IPS-NIHi7 (cell line): ENCODE measurements around the gene SPECC1L.

Experiments used
- DNase-seq: peaks from one replicate; pipeline ENCODE4 v3.0.0; 2012; ENCODE audit warnings: mixed read lengths; ENCODE audit errors: extremely low spot score

SPECC1L gene

DNA sequence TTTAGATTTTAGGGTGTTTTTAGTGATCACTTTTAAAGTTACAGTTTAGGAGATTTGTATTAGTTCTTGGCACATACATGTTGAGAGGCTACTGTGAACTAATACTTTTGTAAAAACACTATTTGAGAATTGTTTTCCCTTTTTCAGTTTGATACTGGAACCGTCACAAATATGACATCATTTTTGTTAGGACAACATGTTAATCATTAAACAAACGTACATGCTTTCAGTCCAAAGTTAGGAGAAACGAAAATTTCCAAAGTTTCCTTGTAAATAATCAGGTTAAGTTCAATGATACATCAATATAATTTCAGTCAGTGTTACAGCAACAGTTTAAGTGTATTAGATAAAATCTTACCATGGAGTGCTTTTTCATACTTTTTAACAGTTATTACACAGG, 53.1 kb downstream of the SPECC1L start:
- no peak for DNase-seq

DNA sequence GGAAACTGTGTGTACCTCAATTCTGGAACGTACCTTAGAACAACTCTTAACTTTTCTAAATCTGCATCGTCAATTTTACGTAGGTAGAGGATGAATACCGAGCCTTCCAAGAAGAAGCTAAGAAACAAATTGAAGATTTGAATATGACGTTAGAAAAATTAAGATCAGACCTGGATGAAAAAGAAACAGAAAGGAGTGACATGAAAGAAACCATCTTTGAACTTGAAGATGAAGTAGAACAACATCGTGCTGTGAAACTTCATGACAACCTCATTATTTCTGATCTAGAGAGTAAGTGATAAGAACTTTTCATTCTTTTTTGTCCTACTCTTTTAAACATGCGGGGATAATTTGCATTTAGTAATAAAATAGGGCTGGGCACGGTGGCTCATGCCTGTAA, 53.5 kb downstream of the SPECC1L start:
- no peak for DNase-seq

DNA sequence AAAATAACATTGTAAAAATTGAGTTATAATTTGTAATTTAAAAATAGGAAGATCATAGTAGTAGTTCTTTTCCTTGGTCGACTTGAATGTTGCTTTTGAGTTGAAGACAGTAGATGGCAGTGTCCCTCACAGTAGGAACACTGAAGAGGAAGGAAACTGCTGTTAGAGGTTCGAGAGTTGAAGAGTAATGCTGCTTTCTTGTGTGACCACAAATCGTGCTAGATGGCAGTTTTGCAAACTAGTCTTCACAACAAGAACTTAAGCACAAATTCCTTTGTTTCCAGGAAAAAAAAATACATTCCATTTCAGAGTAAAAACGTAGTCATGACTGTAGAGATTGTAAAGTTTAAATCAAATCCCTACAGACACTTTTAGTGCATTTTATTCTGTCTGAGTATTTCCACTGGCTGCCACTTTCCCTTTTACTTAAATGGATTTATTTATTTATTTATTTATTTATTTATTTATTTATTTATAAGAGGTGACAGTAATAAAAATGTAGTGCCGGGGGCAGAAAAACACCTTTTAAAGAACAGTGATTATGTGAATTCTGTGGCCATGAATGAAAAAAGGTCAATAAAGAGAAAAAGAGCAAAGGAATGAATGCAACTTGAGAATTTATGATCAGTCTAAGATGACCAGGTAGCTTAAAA, 54.6 kb downstream of the SPECC1L start:
- DNase-seq, result peak; percentile 59

DNA sequence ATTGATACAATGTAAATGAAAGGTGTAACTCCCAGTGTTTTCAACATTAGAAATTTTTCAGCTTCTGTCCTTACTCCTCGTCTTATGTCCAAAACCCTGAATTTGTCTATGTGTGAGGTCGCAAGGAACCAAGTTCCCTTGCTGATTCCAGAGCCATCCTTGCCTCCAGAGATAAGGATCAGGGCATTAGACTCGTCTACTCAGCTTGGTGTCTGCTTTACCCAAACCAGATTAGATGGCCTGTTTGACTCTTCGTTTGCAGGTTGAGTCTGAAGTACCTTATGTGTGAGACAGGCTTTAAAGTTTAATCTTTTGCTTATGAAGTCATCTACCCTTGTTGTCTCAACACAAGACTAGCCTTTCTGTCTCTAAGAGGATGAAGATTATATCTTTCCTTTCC, 55.6 kb downstream of the SPECC1L start:
- DNase-seq, result no peak

DNA sequence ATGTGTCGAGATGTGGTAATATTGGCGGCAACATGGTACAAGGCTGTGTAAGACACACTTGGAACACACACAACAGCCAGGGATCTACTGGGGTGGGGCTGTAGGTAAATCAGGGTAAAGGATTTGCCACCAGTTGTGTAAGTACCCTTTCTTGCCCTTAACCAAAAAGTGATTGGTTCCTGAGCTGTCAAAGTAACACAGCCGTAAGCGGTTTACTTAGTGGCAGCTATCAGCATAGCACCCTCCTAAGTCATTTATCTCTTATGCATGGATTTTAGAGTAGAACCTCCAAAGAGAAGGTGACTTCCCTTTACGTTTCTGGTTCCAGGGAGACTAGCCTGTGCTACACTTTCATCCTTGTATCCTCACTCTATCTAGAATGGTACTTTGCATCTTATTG, 57.2 kb downstream of the SPECC1L start:
- no peak for DNase-seq

DNA sequence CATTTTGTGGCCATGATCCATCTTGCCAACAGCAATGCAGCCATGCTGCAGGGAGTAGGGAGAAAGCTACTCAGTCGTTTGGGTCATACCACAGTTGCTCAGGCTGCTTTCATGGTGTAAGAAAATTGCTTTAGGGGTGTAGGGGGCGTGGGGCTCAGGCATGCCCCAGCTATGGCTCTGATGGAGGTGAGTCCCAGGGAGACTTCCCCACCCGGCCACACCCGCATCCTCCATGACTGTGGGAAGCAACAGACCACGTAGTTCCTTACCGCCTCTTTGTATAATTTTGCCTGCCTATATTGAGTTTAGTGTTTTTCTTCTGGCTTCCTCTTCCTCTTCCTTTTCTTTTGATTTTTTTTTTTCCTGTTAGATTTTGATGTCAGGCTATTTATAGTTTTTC, 58.8 kb downstream of the SPECC1L start:
- DNase-seq, result no peak

- no peak for DNase-seq
Measured at GRCh38 chr22:24330636-24331035, 60.0 kb downstream of the SPECC1L start.

- no peak for DNase-seq
Measured at GRCh38 chr22:24331468-24332440, 61.1 kb downstream of the SPECC1L start.

- no peak for DNase-seq
Measured at GRCh38 chr22:24333301-24333700, 62.7 kb downstream of the SPECC1L start.

DNA sequence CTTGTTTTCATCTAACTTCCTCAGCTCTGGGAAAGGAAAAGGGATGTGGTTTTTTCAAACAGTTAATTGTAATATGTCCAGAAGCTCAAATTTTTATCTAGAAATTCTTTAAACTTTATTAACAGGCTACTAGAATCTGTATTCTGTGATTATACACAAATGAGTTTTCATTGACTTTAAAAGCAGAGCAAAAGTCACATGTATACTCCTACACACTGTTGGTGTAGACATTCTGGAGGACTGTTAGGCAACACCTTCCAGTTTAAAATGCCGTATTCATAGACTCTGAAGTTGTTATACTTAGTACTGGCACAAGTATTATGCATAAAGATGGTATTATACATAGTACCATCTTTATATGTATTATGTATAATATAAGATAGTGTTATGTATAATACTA, 64.9 kb downstream of the SPECC1L start:
- no peak for DNase-seq

DNA sequence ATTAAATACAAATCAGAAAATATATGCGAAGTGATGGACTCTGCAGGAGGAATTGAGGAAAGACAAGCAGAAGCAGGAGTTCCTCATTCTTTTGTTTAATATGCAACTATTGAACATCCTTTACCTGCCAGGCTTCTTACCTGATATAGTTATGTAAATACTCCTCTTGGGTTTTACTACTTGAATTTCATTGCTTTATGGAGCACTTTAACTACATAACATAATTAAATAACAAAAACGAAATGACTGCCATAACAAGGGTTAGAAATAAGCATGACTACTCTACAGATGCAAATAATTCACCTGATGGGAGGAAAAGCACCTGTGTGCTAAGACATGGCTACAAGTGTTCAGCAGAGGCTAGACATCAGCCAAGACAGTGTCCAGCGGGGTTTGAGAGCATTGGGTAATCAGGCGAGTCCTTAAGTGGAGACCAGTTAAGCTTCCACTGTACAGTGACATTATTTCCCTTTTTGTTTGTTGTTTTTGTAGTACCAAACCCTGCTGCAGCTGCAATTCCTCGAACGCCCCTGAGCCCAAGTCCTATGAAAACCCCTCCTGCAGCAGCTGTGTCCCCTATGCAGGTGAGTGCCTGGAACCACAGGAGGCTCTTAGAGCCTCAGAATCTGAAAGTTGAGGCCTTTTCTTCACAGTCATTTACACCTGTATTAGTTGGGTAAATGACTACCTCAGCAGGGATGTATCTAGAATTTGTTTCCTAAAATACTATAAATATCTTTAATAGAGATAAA, 67.4 kb downstream of the SPECC1L start:
- no peak for DNase-seq

DNA sequence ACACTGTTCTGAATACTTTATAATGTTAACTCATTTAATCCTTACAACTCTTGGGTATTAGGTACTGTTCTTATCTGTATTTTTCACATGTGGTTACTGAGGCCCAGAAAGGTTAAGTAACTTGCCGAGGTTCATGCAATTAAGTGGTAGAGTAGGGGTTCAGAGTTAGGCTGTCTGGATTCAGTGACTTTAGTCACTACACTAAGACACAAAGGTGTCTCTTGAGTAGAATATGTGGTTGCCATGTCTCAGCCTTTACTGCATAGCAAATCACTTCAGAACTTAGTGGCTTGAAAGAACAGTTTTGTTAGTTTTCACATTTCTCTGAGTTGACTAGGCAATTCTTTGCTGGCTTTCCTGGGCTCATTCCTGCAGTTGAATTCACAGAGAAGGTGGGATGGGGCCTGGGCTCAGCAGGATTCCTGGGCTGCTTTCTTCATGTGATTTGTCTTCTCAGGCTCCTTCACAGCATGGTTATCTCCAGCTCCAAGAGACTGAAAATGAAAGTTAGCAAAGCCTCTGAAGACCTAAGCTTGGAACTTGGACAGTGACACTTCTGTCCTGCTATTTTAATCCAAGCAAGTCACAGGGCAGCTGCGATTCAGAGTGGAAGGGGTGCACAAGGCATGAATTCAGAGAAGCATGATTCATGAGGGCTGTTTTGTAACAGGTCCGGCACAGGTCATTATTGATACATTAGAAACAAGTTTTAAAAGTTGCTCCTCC, 68.3 kb downstream of the SPECC1L start:
- DNase-seq, result peak; percentile 31

DNA sequence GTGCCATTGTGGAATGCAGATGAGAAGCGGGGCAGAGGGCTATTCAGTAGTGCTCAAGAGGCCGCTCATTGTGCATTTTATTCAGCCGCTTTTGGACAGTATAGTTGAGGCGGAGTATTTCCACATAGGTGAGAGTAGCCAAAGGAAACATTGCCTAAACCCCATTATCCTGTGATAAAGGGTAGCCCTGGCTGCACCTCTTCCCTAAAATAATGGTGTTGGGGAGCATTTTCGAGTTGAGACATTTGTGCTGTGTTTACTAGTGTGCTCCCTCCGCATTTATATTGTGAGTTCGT, 68.8 kb downstream of the SPECC1L start:
- no peak for DNase-seq

- no peak for DNase-seq
Measured at GRCh38 chr22:24341627-24342026, 71.0 kb downstream of the SPECC1L start.

GRCh38 chr22:24350627-24351026, 80.0 kb downstream of the SPECC1L start:
- no peak for DNase-seq

GRCh38 chr22:24353121-24353520, 82.5 kb downstream of the SPECC1L start:
- no peak for DNase-seq

DNA sequence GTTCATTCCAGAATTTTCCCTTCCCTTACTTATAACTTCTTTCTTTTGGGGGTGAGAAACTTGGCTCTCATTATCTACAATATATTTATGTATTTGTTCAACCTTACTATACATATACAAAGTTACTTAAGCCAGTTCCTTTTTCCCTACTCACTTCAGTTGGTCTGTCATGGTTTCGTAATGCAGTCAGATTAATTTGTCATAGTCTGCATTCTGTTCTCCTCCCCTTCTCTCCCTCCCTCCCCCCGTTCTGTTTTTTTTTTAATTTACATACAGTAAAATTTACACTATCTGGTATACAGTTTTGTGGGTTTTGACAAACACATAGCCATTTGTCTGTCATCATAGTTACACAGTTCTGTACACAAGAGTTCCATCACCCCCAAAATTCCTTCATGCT, 84.9 kb downstream of the SPECC1L start:
- no peak for DNase-seq

GRCh38 chr22:24357547-24357946, 86.9 kb downstream of the SPECC1L start:
- no peak for DNase-seq

DNA sequence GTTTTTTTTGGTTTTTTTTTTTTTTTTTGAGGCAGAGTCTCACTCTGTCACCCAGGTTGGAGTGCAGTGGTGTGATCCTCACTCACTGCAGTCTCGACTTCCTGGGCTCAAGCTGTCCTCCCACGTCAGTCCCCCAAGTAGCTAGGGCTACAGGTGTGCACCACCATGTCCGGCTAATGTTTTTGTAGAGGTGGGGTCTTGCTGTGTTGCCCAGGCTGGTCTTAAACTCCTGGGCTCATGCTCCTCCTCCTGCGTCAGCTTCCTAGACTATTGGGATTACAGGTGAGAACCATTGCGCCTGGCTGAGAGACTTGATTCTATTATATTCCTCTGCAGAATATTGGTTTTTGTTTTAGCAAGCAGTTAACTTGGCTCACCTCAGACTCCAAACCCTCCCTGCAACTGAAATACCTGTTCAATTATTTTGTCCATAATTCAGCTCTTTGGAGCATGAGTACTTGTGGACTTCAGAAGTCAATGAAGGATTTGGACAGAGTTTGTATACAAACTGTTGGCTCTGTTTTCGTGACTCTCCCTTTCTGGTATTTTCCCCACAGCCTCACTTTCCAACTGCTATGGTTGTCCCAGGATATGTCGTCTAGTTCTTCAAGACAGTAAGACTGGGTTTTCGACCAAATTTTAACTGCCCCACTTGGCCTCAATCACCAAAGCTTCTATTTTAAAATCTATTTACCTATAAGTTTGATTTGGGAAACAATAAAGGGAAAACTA, 87.6 kb downstream of the SPECC1L start:
- DNase-seq, result no peak

DNA sequence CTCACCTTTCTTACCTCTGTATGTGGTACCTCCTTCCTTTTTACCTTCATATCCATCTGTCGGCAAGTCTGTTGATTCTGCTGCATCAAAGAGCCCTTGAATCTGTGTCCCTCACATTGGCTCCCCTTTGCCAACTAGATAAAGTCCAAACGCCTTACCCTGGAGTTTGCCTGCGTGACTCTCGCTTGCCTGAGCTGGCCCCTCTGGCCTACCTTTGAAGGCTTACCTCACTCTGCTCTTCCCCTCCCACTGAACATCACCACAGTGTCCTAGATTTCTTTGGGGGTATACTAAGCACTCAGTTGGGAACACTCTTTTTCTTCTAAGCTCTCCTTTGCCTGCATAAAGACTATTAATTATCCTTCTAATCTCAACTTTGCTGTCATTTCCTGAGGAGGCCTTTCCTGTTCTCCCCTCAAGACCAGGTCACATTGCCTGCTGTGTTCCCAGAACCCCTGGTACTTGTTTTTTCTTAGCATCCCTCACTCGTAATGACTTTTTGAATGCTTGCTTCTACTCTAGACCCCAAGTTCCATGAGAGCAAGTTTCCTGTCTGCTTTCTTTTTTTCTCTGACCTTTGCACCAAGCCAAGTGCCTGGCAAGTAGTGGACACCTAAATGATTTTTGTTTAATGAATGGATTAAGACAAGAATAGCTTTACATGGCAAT, 89.0 kb downstream of the SPECC1L start:
- DNase-seq, result no peak
